ENCODE data around the gene HPX. TPM values are rescaled to one million over a fixed set of nuclear protein-coding genes. Genes with fewer than 3 reads are reported as not detected.

Gene HPX
- total and polyA plus RNA-seq, 2 of the 13 experiments (the other 11 are each of a cell fraction or from before 2014, with no cell fraction given) = 9.2 to 57.4 TPM

DNA sequence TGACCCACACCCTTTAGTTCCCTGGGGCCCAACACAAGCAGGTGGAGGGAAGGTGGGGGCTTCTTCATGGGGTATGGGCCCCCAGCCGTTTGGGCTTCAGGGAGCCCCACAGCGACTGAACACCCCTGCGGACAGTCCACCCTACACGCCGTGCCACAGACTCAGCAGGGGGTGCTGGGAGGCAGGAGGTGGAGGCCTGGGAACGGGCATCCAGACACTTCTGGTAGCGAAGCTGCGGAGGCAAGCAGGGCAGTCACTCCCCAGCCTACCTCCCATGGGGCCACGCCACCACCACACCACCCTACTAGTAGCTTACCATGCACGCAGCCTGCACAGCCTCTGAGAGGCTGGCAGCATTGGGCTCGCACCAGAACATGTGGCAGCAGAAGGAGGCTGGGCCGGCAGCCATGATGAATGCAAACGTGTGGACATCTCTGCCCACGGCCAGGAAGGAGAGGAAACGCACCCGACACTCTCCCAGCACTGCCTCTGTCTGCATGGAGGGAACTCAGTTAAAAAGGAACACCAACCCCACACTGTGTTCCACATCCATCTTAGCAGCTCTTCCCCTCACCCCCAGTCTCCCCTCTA, 45.2 kb downstream of the HPX start:
- no peak overlapping the region for H3K4me3 ChIP-seq (replicated peaks in 1 of 3; ENCODE audit: insufficient read depth in 1 of 3, low read depth in 2 of 3, low read length in 3 of 3)
- H3K4me1 ChIP-seq (ENCODE audit: insufficient read depth, low read length) = peaks cover 13% of the 10 kb centered on the region
- H3K4me2 ChIP-seq (ENCODE audit: low read depth, low read length) = no peak overlapping the region
- H3K27ac ChIP-seq (ENCODE audit: extremely low read length, insufficient read depth, low read length) = no peak overlapping the region
- 80% methylated on average over 2 of the region's 16 CpGs for WGBS (ENCODE audit: low lambda C conversion rate)
- H4K20me1 ChIP-seq (ENCODE audit: insufficient read depth, low read length) = no peaks in the 10 kb centered on the region
- no peaks in the 10 kb centered on the region for H3K79me2 ChIP-seq (ENCODE audit: insufficient read depth, low read length)
- DNase-seq (ENCODE audit: low spot score) = no peak
- in situ Hi-C loops (cut with HindIII; ENCODE audit: extremely low pct_ligation_motif_present, low pct_unique_long_range_greater_than_20kb) (no loop called here), intact Hi-C loops (cut with micrococcal nuclease; ENCODE audit: unreplicated experiment) (no loop called here)
- no peaks in the 10 kb centered on the region for H3K36me3 ChIP-seq (replicated peaks in 1 of 2; ENCODE audit: control insufficient read depth in 1 of 2, insufficient read depth in 2 of 2, low read length in 2 of 2)
- no peak for TF ChIP-seq KAT8 (CRISPR knock-in tag; IDR thresholded peaks at IDR 0.05)
- TF ChIP-seq, protein P1, sequence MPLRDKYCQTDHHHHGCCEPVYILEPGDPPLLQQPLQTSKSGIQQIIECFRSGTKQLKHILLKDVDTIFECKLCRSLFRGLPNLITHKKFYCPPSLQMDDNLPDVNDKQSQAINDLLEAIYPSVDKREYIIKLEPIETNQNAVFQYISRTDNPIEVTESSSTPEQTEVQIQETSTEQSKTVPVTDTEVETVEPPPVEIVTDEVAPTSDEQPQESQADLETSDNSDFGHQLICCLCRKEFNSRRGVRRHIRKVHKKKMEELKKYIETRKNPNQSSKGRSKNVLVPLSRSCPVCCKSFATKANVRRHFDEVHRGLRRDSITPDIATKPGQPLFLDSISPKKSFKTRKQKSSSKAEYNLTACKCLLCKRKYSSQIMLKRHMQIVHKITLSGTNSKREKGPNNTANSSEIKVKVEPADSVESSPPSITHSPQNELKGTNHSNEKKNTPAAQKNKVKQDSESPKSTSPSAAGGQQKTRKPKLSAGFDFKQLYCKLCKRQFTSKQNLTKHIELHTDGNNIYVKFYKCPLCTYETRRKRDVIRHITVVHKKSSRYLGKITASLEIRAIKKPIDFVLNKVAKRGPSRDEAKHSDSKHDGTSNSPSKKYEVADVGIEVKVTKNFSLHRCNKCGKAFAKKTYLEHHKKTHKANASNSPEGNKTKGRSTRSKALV (CRISPR knock-in tag; IDR thresholded peaks at IDR 0.05) = no peak
- TF ChIP-seq, protein P2, sequence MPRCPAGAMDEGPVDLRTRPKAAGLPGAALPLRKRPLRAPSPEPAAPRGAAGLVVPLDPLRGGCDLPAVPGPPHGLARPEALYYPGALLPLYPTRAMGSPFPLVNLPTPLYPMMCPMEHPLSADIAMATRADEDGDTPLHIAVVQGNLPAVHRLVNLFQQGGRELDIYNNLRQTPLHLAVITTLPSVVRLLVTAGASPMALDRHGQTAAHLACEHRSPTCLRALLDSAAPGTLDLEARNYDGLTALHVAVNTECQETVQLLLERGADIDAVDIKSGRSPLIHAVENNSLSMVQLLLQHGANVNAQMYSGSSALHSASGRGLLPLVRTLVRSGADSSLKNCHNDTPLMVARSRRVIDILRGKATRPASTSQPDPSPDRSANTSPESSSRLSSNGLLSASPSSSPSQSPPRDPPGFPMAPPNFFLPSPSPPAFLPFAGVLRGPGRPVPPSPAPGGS (CRISPR knock-in tag; IDR thresholded peaks at IDR 0.05) = no peak
- no peak for FAIRE-seq
- ChIA-PET CTCF (ENCODE audit: low intra/inter-chr PET ratio, low total read pairs) (no interaction called here), POLR2A (no interaction called here)
- no peak overlapping the region for H3K9ac ChIP-seq (ENCODE audit: insufficient read depth, low read depth, low read length)
- no peak for ATAC-seq
- no peak overlapping the region for H2AFZ ChIP-seq (ENCODE audit: low read length)
- BruUV-seq (replicated peaks) = no TSS peak
- H3K9me3 ChIP-seq (ENCODE audit: low read length) = no peaks in the 10 kb centered on the region
- peaks cover 0 to 3% of the 10 kb centered on the region in 2 experiments; a peak in 1 of 5 replicates for H3K27me3 ChIP-seq (ENCODE audit: control insufficient read depth in 1 of 2, insufficient read depth in 2 of 2, low read length in 2 of 2)

All from HepG2 (cell line).